Loucy (cell line): ENCODE data around the gene PIK3CB.
A peak's percentile ranks its signal among the peaks of the same experiment; 100 is the strongest.

Experiments
- H2AFZ ChIP-seq: fragments of 200-600 bp; sonication (generic); 2 replicates; pipeline ENCODE4 v1.6.0; 2016; ENCODE audit warnings: antibody characterized with exemption, mild to moderate bottlenecking, low read length, moderate library complexity
- H3F3A ChIP-seq: fragments of 200-600 bp; 2 replicates; pipeline ENCODE4 v1.6.0; 2016; ENCODE audit warnings: antibody characterized with exemption, low read depth, mild to moderate bottlenecking
- H3K27me3 ChIP-seq: fragments of 200-600 bp; sonication (generic); 2 replicates; pipeline ENCODE4 v1.6.1; 2014; ENCODE audit warnings: low read length, mild to moderate bottlenecking; ENCODE audit not compliant: insufficient read depth, poor library complexity, severe bottlenecking
- H3K36me3 ChIP-seq: fragments of 200-600 bp; sonication (generic); 2 replicates; pipeline ENCODE4 v1.6.1; 2016; ENCODE audit warnings: low read length; ENCODE audit not compliant: insufficient read depth
- H3K4me1 ChIP-seq: fragments of 200-600 bp; sonication (generic); 2 replicates; pipeline ENCODE4 v1.5.1; 2014; ENCODE audit warnings: low read length, mild to moderate bottlenecking; ENCODE audit not compliant: insufficient read depth, poor library complexity, severe bottlenecking
- H3K4me2 ChIP-seq: fragments of 200-600 bp; sonication (generic); 2 replicates; pipeline ENCODE4 v1.6.0; 2014; ENCODE audit warnings: antibody characterized with exemption, low read length, low read depth, mild to moderate bottlenecking; ENCODE audit not compliant: poor library complexity, severe bottlenecking
- H3K4me3 ChIP-seq: fragments of 200-600 bp; sonication (generic); 2 replicates; pipeline ENCODE4 v1.5.1; 2014; ENCODE audit warnings: low read length, mild to moderate bottlenecking, mixed read lengths; ENCODE audit not compliant: poor library complexity, severe bottlenecking
- H3K79me2 ChIP-seq: fragments of 200-600 bp; sonication (generic); 2 replicates; pipeline ENCODE4 v1.6.1; 2014; ENCODE audit warnings: low read length; ENCODE audit not compliant: insufficient read depth
- H3K9ac ChIP-seq: fragments of 200-600 bp; sonication (generic); 2 replicates; pipeline ENCODE4 v1.6.0; 2014; ENCODE audit warnings: mild to moderate bottlenecking, low read depth, low read length, moderate library complexity; ENCODE audit not compliant: poor library complexity, severe bottlenecking
- H3K9me2 ChIP-seq: fragments of 200-600 bp; sonication (generic); replicated peaks from 2 replicates; pipeline ENCODE4 v1.6.1; 2016; ENCODE audit warnings: low read depth, low read length, mixed read lengths
- H3K9me3 ChIP-seq: fragments of 200-600 bp; sonication (generic); 2 replicates; pipeline ENCODE4 v1.6.1; 2014; ENCODE audit warnings: mild to moderate bottlenecking, antibody characterized with exemption, low read length, low read depth; ENCODE audit not compliant: insufficient read depth
- H4K20me1 ChIP-seq: fragments of 200-600 bp; sonication (generic); 2 replicates; pipeline ENCODE4 v1.6.0; 2014; ENCODE audit warnings: antibody characterized with exemption, low read length, mild to moderate bottlenecking; ENCODE audit not compliant: insufficient read depth, poor library complexity, severe bottlenecking
- EZH2phosphoT487 ChIP-seq: fragments of 200-600 bp; IDR thresholded peaks from 2 replicates; pipeline ENCODE4 v1.6.1; 2018; ENCODE audit warnings: antibody characterized with exemption, mild to moderate bottlenecking, moderate library complexity, borderline replicate concordance
- TF ChIP-seq, protein P1 (sequence below): fragments of 200-600 bp; sonication (generic); conservative IDR thresholded peaks from 2 replicates; pipeline ENCODE4 v1.5.1; 2014; ENCODE audit warnings: mild to moderate bottlenecking, antibody characterized with exemption, low read length

Gene PIK3CB

DNA sequence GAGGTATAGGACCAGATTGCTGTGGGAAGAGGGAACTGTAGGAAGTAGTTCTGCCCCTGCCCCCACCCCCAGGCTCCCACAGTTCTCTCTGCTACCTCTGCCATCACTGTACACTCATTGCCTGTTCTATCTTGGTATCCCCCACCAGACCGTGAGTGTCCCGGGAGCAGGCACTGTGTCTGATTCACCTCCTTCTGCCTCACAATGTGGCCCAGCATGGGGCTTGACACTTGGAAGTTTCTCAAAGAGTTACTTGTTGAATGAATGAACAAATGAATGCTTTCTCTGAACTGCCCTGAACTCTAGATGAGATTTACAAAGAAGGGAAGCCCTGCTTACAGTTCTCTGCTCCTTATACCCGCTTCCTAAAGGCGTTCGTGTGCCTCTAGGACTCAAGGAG is 27.1 kb upstream of the PIK3CB start:
- H3K9me2 ChIP-seq, result no peaks in the 10 kb centered on the region
- peak overlapping the region; percentile 30; the same call in 1 of the 2 replicates for H2AFZ ChIP-seq
- H3K9me3 ChIP-seq, result no peaks in the 10 kb centered on the region
- TF ChIP-seq, protein P1, sequence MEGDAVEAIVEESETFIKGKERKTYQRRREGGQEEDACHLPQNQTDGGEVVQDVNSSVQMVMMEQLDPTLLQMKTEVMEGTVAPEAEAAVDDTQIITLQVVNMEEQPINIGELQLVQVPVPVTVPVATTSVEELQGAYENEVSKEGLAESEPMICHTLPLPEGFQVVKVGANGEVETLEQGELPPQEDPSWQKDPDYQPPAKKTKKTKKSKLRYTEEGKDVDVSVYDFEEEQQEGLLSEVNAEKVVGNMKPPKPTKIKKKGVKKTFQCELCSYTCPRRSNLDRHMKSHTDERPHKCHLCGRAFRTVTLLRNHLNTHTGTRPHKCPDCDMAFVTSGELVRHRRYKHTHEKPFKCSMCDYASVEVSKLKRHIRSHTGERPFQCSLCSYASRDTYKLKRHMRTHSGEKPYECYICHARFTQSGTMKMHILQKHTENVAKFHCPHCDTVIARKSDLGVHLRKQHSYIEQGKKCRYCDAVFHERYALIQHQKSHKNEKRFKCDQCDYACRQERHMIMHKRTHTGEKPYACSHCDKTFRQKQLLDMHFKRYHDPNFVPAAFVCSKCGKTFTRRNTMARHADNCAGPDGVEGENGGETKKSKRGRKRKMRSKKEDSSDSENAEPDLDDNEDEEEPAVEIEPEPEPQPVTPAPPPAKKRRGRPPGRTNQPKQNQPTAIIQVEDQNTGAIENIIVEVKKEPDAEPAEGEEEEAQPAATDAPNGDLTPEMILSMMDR, result no peak
- no peak for TF ChIP-seq EZH2phosphoT487
- no peak overlapping the region for H3K9ac ChIP-seq
- no peak overlapping the region for H3K4me3 ChIP-seq
- H3F3A ChIP-seq, result no peaks in the 10 kb centered on the region
- H3K27me3 ChIP-seq, result no peaks in the 10 kb centered on the region
- H3K4me2 ChIP-seq, result no peak overlapping the region
- H3K4me1 ChIP-seq, result peaks cover 5% of the 10 kb centered on the region
- H3K36me3 ChIP-seq, result no peaks in the 10 kb centered on the region
- no peaks in the 10 kb centered on the region for H4K20me1 ChIP-seq
- H3K79me2 ChIP-seq, result no peaks in the 10 kb centered on the region

DNA sequence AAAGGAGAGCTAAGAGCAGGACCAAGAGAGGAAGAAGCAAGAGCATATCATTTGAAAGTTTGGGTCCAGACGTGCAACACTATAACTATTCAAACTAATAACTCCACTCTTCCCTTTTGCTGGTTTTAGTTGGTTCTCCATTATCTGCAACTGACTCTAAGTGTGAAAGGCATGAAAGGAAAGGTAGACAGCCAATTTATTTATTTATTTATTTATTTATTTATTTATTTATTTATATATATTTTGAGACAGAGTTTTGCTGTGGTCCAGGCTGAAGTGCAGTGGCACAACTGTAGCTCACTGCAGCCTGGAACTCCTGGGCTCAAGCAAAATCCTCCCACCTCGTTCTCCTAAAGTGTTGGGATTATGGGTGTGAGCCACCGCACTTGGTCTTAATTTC is 22.1 kb upstream of the PIK3CB start:
- H3K4me2 ChIP-seq, result no peak overlapping the region
- no peak overlapping the region for H2AFZ ChIP-seq
- H3K79me2 ChIP-seq, result no peaks in the 10 kb centered on the region
- no peaks in the 10 kb centered on the region for H3F3A ChIP-seq
- no peaks in the 10 kb centered on the region for H3K27me3 ChIP-seq
- H3K9me2 ChIP-seq, result no peaks in the 10 kb centered on the region
- H3K9ac ChIP-seq, result no peak overlapping the region
- H4K20me1 ChIP-seq, result no peaks in the 10 kb centered on the region
- no peaks in the 10 kb centered on the region for H3K4me1 ChIP-seq
- TF ChIP-seq, protein P1, result no peak
- TF ChIP-seq EZH2phosphoT487, result no peak
- no peaks in the 10 kb centered on the region for H3K9me3 ChIP-seq
- no peaks in the 10 kb centered on the region for H3K36me3 ChIP-seq
- no peak overlapping the region for H3K4me3 ChIP-seq

DNA sequence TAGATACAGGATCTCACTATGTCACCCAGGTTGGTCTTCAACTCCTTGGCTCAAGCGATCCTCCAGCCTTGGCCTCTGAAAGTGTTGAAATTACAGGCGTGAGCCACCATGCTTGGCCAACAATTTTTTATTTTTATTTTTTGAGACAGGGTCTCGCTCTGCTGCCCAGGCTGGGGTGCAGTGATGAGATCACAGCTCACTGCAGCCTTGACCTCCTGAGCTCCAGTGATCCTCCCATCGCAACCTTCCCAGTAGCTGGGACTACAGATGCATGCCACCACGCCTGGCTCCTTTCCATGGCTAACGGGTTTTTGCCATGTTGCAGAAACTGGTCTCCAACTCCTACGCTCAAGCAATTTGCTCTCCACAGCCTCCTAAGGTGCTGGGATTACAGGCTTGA is 20.2 kb upstream of the PIK3CB start:
- Histone ChIP-seq H3K9ac (no peak overlapping the region), H3K4me1 (no peaks in the 10 kb centered on the region), H3K4me2 (no peak overlapping the region), H3K9me3 (no peaks in the 10 kb centered on the region), H4K20me1 (no peaks in the 10 kb centered on the region), H3K4me3 (no peak overlapping the region), H3K9me2 (no peaks in the 10 kb centered on the region), H3K27me3 (no peaks in the 10 kb centered on the region), H3K36me3 (no peaks in the 10 kb centered on the region), H3F3A (no peaks in the 10 kb centered on the region), H2AFZ (no peak overlapping the region), H3K79me2 (no peaks in the 10 kb centered on the region)
- no peak for TF ChIP-seq EZH2phosphoT487
- TF ChIP-seq, protein P1, result no peak
